PFSK-1 (cell line): ENCODE results near the gene PELI2.

ENCODE experiments used
- FOXP2 ChIP-seq: optimal IDR thresholded peaks from 2 replicates; pipeline ENCODE3; 2011; ENCODE audit warnings: borderline replicate concordance, control low read depth, inconsistent platforms; ENCODE audit not compliant: insufficient read depth; ENCODE audit errors: extremely low read length, extremely low read depth
- POLR2AphosphoS5 ChIP-seq: IDR thresholded peaks from 2 replicates; pipeline ENCODE4 v1.6.1; 2012; ENCODE audit warnings: low read depth, mild to moderate bottlenecking, control low read depth, low read length, moderate library complexity
- REST ChIP-seq, 2 experiments: IDR thresholded peaks; 2 replicates each; pipeline versions ENCODE4 v1.6.1 to v1.8.0; 2011 to 2012; ENCODE audit warnings: low read depth in 2 of 2, low read length in 2 of 2, control low read depth in 1 of 2, inconsistent platforms in 1 of 2, mild to moderate bottlenecking in 1 of 2, moderate library complexity in 1 of 2; ENCODE audit not compliant: insufficient read depth in 1 of 2

- peak; percentile 38 for TF ChIP-seq FOXP2
- TF ChIP-seq REST (IDR thresholded peaks at IDR 0.05; ENCODE audit: insufficient read depth in 1 of 2, low read depth in 2 of 2, low read length in 2 of 2), result no peak
- TF ChIP-seq POLR2AphosphoS5, result no peak
Observed at GRCh38 chr14:56195704-56196103, 77.5 kb downstream of the PELI2 start.
